Gastrocnemius medialis (tissue), 4 donors: ENCODE measurements around the gene NEK1. TPM values are rescaled to one million over a fixed set of nuclear protein-coding genes. Genes with fewer than 3 reads are reported as not detected.
"Not testable (repeated sequence)": the region's sequence is repeated elsewhere in the genome, so short reads cannot be mapped to it uniquely, and the experiment has no call there.

Source experiments
- ATAC-seq, 2 donors: fragments of 150-250 bp; one replicate each; pipeline ENCODE4 v1.9.1; 2016
- DNase-seq, 2 donors: peaks; one replicate each; pipeline ENCODE4 v3.0.0-alpha.2; 2019
- H3K27ac ChIP-seq, 4 donors: fragments of 200-600 bp; sonication (generic); 1 replicate in 1 of 4; 2 replicates in 3 of 4; pipeline ENCODE4 v1.5.1; 2016 to 2018; ENCODE audit warnings: mild to moderate bottlenecking in 2 of 4, moderate library complexity in 1 of 4
- H3K27me3 ChIP-seq, 3 donors: fragments of 200-600 bp; sonication (generic) in 2 of 3; 1 replicate in 1 of 3; 2 replicates in 2 of 3; pipeline versions ENCODE4 v1.5.1 to v1.6.0; 2016 to 2019; ENCODE audit warnings: mild to moderate bottlenecking in 1 of 3, moderate library complexity in 1 of 3
- H3K36me3 ChIP-seq, 2 donors: fragments of 200-600 bp; sonication (generic) in 1 of 2; one replicate each; pipeline ENCODE4 v1.5.1; 2017 to 2018
- H3K4me1 ChIP-seq, 2 donors: fragments of 200-600 bp; sonication (generic) in 1 of 2; one replicate each; pipeline ENCODE4 v1.5.1; 2016 to 2017; ENCODE audit warnings: mild to moderate bottlenecking in 2 of 2
- H3K4me3 ChIP-seq, 4 donors: fragments of 200-600 bp; sonication (generic) in 3 of 4; 1 replicate in 1 of 4; 2 replicates in 3 of 4; pipeline ENCODE4 v1.5.1; 2016 to 2019; ENCODE audit warnings: mild to moderate bottlenecking in 2 of 4
- H3K9me3 ChIP-seq, 3 donors: fragments of 200-600 bp; sonication (generic) in 2 of 3; 1 replicate in 1 of 3; 2 replicates in 2 of 3; pipeline ENCODE4 v1.5.1; 2016 to 2019
- POLR2A ChIP-seq, 2 donors: fragments of 450-650 bp; IDR thresholded peaks; one replicate each; pipeline ENCODE4 v1.6.1; 2017; ENCODE audit warnings: antibody characterized with exemption in 2 of 2, mild to moderate bottlenecking in 2 of 2, moderate library complexity in 2 of 2
- in situ Hi-C, 4 donors: fragments of 200-750 bp; cut with MboI; loops; one replicate each; pipeline versions ENCODE4 v1.15.0 to v1.8.0; 2017; ENCODE audit warnings: low sequenced_read_pairs in 4 of 4
- intact Hi-C: fragments of 100-400 bp; cut with DNase I; formaldehyde crosslinking; loops from one replicate; pipeline ENCODE4 v1.15.1; 2023; ENCODE audit warnings: low total_unique reads
- total RNA-seq, 4 donors: library from RNA; depleted of rRNA; stranded (reverse); fragments of >200 nt; gene quantifications; one replicate each; pipeline versions ENCODE4 v1.1.0 to v1.2.3, GENCODE V29; 2016
- TF ChIP-seq, protein P1 (sequence below), 5 experiments: fragments of 450-650 bp in 3 of 5; fragments of 200-600 bp in 2 of 5; sonication (generic) in 2 of 5; IDR thresholded peaks in 4 of 5; conservative IDR thresholded peaks in 1 of 5; 1 replicate in 4 of 5; 2 replicates in 1 of 5; pipeline ENCODE4 v1.5.1; 2016 to 2019; ENCODE audit warnings: antibody characterized with exemption in 5 of 5, mild to moderate bottlenecking in 3 of 5, moderate library complexity in 3 of 5

The NEK1 gene
- total RNA-seq, 4 donors from 2014 or later = 2.6 to 11.0 (median 3.9) TPM

DNA sequence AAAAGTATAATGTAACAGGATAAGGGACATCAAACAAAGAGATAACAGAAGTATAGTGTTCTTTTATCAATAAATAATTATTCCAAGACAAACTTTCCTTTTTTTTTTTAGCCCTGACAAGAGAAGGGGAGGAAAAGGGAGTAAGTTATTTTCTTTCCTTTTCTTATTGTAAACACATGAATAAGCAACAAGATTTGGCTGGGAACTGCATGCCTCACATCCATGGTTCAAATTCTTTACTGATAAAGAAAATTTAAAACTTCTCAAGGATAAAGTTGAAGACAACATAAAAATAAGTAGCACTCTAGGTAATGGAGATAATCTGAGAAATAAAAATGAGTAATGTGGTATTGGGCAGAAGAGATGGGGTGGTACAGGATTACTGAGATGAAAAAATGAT lies 71.6 kb downstream of the NEK1 start:
- Histone ChIP-seq H3K9me3 (no peaks in the 10 kb centered on the region), H3K27ac (no peak overlapping the region), H3K27me3 (no peaks in the 10 kb centered on the region), H3K36me3 (peaks cover 3 to 7% of the 10 kb centered on the region in 2 donors), H3K4me3 (no peak overlapping the region), H3K4me1 (no peaks in the 10 kb centered on the region)
- ATAC-seq (no peak), DNase-seq (no peak)
- intact Hi-C loops = no loop called here
- in situ Hi-C loops = no loop called here
- TF ChIP-seq, protein P1, sequence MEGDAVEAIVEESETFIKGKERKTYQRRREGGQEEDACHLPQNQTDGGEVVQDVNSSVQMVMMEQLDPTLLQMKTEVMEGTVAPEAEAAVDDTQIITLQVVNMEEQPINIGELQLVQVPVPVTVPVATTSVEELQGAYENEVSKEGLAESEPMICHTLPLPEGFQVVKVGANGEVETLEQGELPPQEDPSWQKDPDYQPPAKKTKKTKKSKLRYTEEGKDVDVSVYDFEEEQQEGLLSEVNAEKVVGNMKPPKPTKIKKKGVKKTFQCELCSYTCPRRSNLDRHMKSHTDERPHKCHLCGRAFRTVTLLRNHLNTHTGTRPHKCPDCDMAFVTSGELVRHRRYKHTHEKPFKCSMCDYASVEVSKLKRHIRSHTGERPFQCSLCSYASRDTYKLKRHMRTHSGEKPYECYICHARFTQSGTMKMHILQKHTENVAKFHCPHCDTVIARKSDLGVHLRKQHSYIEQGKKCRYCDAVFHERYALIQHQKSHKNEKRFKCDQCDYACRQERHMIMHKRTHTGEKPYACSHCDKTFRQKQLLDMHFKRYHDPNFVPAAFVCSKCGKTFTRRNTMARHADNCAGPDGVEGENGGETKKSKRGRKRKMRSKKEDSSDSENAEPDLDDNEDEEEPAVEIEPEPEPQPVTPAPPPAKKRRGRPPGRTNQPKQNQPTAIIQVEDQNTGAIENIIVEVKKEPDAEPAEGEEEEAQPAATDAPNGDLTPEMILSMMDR (IDR thresholded peaks at IDR 0.05 in 4 of 5, conservative IDR thresholded peaks at IDR 0.05 in 1 of 5) = no peak
- TF ChIP-seq POLR2A (IDR thresholded peaks at IDR 0.05) = no peak

DNA sequence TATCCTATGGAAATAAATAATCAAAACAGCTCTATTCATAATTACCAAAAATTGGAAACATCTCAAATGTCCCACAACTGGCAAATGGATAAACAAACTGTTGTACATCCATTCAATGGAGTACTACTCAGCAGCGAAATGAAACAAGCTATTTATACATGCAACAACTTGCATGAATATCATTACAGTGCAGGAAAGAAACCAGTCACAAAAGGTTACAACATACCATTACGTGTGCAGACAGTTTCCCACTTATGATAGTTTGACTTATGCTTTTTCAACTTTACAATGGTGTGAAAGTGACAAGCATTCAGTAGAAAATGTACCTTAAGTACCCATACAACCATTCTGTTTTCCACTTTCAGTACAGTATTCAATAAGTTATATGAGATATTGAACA lies 82.3 kb downstream of the NEK1 start:
- no peak overlapping the region for H3K4me3 ChIP-seq
- no peaks in the 10 kb centered on the region for H3K4me1 ChIP-seq
- in situ Hi-C loops (no loop called here), intact Hi-C loops (no loop called here)
- H3K36me3 ChIP-seq = peaks cover 2 to 43% of the 10 kb centered on the region in 2 donors
- TF ChIP-seq POLR2A (IDR thresholded peaks at IDR 0.05) = no peak
- TF ChIP-seq, protein P1 (IDR thresholded peaks at IDR 0.05 in 4 of 5, conservative IDR thresholded peaks at IDR 0.05 in 1 of 5) = no peak
- no peak for DNase-seq
- no peak for ATAC-seq
- no peak overlapping the region for H3K27ac ChIP-seq
- H3K27me3 ChIP-seq = no peaks in the 10 kb centered on the region
- H3K9me3 ChIP-seq = no peaks in the 10 kb centered on the region

DNA sequence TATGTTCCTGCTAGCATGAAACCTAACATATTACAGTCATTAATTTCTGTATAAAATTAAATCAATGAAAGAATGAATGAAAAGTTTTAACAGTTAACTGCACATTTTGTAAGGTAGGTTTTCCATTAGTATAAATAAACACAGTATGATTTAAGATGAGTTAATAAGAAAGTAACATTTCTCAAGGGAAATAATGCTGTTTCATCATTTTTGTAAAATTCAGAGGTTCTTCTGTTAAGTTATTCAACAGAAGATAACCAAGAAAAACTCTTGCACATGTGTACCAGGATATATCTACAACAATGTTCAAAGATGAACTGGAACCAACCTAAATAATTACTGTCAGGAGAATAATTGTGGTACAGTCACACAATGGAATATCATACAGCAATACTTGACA lies 88.6 kb downstream of the NEK1 start:
- in situ Hi-C loops = no loop called here

DNA sequence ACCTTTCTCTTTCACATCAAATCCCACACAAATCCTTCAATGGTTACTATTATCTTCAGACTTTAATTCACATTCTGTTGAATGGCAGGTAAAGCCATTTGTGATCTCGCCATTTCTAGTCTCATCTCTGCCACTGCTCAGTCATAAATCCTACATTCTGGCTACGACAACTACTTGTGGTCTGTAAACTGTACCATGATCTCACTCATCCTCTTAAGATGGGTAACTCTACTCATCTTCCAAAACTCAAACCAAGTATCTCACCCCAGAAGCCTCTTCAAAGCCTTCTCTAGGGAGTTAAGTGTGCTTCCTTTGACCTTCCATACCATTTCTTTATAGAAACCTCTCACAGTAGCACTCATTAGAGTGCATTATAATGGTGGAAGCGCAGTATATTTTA lies 101.8 kb downstream of the NEK1 start:
- Histone ChIP-seq H3K4me1 (no peaks in the 10 kb centered on the region), H3K36me3 (peaks cover 0 to 20% of the 10 kb centered on the region in 2 donors), H3K9me3 (no peaks in the 10 kb centered on the region), H3K27ac (no peak overlapping the region), H3K27me3 (no peaks in the 10 kb centered on the region), H3K4me3 (no peak overlapping the region)
- in situ Hi-C loops = no loop called here
- ATAC-seq = no peak
- intact Hi-C loops = no loop called here
- DNase-seq = no peak
- no peak for TF ChIP-seq POLR2A (IDR thresholded peaks at IDR 0.05)
- TF ChIP-seq, protein P1 (IDR thresholded peaks at IDR 0.05 in 4 of 5, conservative IDR thresholded peaks at IDR 0.05 in 1 of 5) = no peak

More for the DNA sequence above, 88.6 kb downstream of the NEK1 start:
- TF ChIP-seq, protein P1 (IDR thresholded peaks at IDR 0.05 in 4 of 5, conservative IDR thresholded peaks at IDR 0.05 in 1 of 5) = no peak
- no peak for TF ChIP-seq POLR2A (IDR thresholded peaks at IDR 0.05)
- no peak overlapping the region for H3K4me3 ChIP-seq
- intact Hi-C loops = no loop called here
- ATAC-seq (no peak), DNase-seq (no peak)
- H3K4me1 ChIP-seq = no peaks in the 10 kb centered on the region
- no peaks in the 10 kb centered on the region for H3K36me3 ChIP-seq
- no peak overlapping the region for H3K27ac ChIP-seq
- no peaks in the 10 kb centered on the region for H3K27me3 ChIP-seq
- H3K9me3 ChIP-seq = no peaks in the 10 kb centered on the region

DNA sequence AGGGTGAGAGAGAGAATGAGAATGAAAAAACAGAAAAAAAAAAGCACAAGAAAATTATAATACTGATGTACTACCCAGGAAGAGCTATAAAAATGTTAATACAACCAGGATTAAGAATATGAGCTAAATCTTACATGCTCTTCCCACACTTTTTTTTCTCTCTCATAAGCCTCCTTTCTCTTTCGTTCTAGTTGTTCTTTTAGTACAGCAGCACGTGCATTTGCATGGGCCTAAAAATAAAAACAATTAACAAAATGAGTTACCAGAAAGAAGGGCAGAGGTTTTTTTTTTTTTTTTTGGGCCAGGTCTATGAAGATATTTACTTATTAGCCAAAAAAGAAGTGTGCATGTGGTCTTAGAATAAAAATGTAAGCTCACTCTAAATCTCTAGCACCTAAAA lies 105.5 kb downstream of the NEK1 start:
- TF ChIP-seq, protein P1 (IDR thresholded peaks at IDR 0.05 in 4 of 5, conservative IDR thresholded peaks at IDR 0.05 in 1 of 5) = no peak
- no peak for TF ChIP-seq POLR2A (IDR thresholded peaks at IDR 0.05)
- in situ Hi-C loops = no loop called here
- no peaks in the 10 kb centered on the region for H3K9me3 ChIP-seq

DNA sequence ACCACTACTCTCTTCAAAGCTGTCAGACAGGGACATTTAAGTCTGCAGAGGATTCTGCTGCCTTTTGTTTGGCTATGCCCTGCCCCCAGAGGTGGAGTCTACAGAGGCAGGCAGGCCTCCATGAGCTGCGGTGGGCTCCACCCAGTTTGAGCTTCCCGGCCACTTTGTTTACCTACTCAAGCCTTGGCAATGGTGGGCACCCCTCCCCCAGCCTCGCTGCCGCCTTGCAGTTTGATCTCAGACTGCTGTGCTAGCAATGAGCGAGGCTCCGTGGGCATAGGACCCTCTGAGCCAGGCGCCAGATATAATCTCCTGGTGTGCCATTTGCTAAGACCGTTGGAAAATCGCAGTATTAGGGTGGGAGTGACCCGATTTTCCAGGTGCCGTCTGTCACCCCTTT lies 112.5 kb downstream of the NEK1 start:
- H3K4me1 ChIP-seq, intact Hi-C loops, H3K27ac ChIP-seq, H3K27me3 ChIP-seq, H3K9me3 ChIP-seq, DNase-seq, ATAC-seq, H3K4me3 ChIP-seq: not testable (repeated sequence)
- peaks cover 0 to 16% of the 10 kb centered on the region in 2 donors for H3K36me3 ChIP-seq
- in situ Hi-C loops = loop anchor here (25.0 kb wide), 3 partner anchors 488 to 813 kb away; partner anchors contain the start of gene CBR4 (in 2 of the 4)

More for the DNA sequence above, 105.5 kb downstream of the NEK1 start:
- DNase-seq (no peak), ATAC-seq (no peak)
- Histone ChIP-seq H3K27me3 (no peaks in the 10 kb centered on the region), H3K4me3 (no peak overlapping the region), H3K27ac (no peak overlapping the region), H3K36me3 (peaks cover 0 to 26% of the 10 kb centered on the region in 2 donors), H3K4me1 (no peaks in the 10 kb centered on the region)
- intact Hi-C loops = no loop called here

DNA sequence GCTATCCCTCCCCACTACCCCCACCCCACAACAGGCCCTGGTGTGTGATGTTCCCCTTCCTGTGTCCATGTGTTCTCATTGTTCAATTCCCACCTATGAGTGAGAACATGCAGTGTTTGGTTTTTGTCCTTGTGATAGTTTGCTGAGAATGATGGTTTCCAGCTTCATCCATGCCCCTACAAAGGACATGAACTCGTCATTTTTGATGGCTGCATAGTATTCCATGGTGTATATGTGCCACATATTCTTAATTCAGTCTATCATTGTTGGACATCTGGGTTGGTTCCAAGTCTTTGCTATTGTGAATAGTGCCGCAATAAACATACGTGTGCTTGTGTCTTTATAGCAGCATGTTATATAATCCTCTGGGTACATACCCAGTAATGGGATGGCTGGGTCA lies 118.1 kb downstream of the NEK1 start:
- H3K4me1 ChIP-seq, H3K9me3 ChIP-seq, H3K27ac ChIP-seq, H3K27me3 ChIP-seq, ATAC-seq, H3K4me3 ChIP-seq, H3K36me3 ChIP-seq, intact Hi-C loops, DNase-seq: not testable (repeated sequence)
- in situ Hi-C loops = loop anchor here (25.0 kb wide), 3 partner anchors 482 to 807 kb away; partner anchors contain the start of gene CBR4 (in 2 of the 4)
